ENCODE results near the gene UBXN1. TPM values are rescaled to one million over a fixed set of nuclear protein-coding genes. Genes with fewer than 3 reads are reported as not detected.

The UBXN1 gene
- polyA plus RNA-seq, 1 donor (not counting 4 experiments of a cell fraction or from before 2014, with no cell fraction given): 58.5 TPM

DNA sequence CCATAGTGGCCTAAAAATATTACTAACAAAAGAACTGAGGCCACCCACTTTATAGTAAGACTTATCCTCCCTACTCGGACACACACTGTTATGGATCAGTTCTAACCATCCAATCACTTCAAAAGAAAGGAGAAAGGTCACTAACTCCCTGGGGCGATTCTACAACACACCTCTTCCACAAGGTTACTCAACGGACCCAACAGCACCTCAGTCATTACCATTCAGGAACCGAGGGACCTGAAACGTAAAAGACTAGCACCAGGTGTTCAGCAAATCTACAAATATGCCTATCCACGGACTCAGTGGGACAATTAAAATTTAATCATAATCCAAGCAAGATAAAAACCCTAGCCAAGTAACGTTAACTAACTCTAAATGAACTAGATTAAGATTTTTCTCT is 46.8 kb upstream of the UBXN1 start:
- H3K4me3 ChIP-seq (ENCODE audit: control insufficient read depth in 2 of 3, extremely low read depth in 1 of 3, insufficient read depth in 2 of 3, low read depth in 1 of 3, low read length in 3 of 3): peak overlapping the region; percentile 69 to 99 (median 80)
- no peaks in the 10 kb centered on the region for H3K9me1 ChIP-seq (ENCODE audit: control insufficient read depth, extremely low read depth, insufficient read depth, low read length)
- peak overlapping the region; percentile 98 for H3K4me2 ChIP-seq (ENCODE audit: control insufficient read depth, extremely low read depth, insufficient read depth, low read depth, low read length)
- H2AFZ ChIP-seq (ENCODE audit: control insufficient read depth, low read length): no peak overlapping the region
- H3K27me3 ChIP-seq (ENCODE audit: control insufficient read depth, extremely low read depth, insufficient read depth, low read length): no peaks in the 10 kb centered on the region
- dilution Hi-C loops (cut with MboI; ENCODE audit: extremely low pct_ligation_motif_present, low sequenced_read_pairs): no loop called here
- peak overlapping the region; percentile 87 for H3K27ac ChIP-seq (ENCODE audit: control insufficient read depth, insufficient read depth, low read length)
- H3K36me3 ChIP-seq (ENCODE audit: control insufficient read depth in 2 of 2, extremely low read depth in 1 of 2, insufficient read depth in 2 of 2, low read length in 2 of 2): peaks cover 21 to 30% of the 10 kb centered on the region in 2 experiments
- H3K79me2 ChIP-seq (ENCODE audit: control insufficient read depth, insufficient read depth, low read length): peaks cover 76% of the 10 kb centered on the region
- H4K20me1 ChIP-seq (ENCODE audit: control insufficient read depth, extremely low read depth, insufficient read depth, low read length): peaks cover 4% of the 10 kb centered on the region
- DNase-seq (ENCODE audit: low read depth, low spot score) (no peak), FAIRE-seq (no peak)
- TF ChIP-seq EZH2 (IDR thresholded peaks at IDR 0.05; ENCODE audit: low read length): no peak
- TF ChIP-seq, protein P1, sequence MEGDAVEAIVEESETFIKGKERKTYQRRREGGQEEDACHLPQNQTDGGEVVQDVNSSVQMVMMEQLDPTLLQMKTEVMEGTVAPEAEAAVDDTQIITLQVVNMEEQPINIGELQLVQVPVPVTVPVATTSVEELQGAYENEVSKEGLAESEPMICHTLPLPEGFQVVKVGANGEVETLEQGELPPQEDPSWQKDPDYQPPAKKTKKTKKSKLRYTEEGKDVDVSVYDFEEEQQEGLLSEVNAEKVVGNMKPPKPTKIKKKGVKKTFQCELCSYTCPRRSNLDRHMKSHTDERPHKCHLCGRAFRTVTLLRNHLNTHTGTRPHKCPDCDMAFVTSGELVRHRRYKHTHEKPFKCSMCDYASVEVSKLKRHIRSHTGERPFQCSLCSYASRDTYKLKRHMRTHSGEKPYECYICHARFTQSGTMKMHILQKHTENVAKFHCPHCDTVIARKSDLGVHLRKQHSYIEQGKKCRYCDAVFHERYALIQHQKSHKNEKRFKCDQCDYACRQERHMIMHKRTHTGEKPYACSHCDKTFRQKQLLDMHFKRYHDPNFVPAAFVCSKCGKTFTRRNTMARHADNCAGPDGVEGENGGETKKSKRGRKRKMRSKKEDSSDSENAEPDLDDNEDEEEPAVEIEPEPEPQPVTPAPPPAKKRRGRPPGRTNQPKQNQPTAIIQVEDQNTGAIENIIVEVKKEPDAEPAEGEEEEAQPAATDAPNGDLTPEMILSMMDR (optimal IDR thresholded peaks at IDR 0.05 in 1 of 3, IDR thresholded peaks at IDR 0.05 in 1 of 3, conservative IDR thresholded peaks at IDR 0.05 in 1 of 3; ENCODE audit: extremely low read depth in 1 of 3, insufficient read depth in 2 of 3, low read length in 3 of 3): no peak
- H3K9ac ChIP-seq (ENCODE audit: control insufficient read depth, extremely low read depth, insufficient read depth, low read length): peak overlapping the region; percentile 94
- no peaks in the 10 kb centered on the region for H3K9me3 ChIP-seq (ENCODE audit: control insufficient read depth, low read depth, low read length)
- H3K4me1 ChIP-seq (ENCODE audit: control insufficient read depth, extremely low read depth, insufficient read depth, low read length): peaks cover 22% of the 10 kb centered on the region

DNA sequence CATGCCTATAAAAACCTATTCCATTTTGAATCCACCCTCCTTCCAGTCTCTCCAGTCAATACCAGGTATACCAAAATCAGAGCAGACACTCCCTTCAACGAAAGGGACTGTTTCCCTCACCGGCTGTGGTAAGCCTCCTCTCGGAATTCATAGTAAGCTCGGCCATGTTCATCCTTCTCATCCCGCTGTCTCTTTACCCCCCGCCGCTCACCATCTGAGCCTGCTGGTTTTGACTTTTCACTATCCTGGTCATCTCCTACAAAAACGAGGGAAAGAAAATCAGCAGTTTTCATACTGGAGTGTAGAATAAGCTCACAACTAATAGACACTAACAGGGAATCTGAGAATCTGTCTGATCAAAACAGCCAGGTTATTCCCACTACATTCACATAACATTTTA is 45.3 kb upstream of the UBXN1 start:
- H3K36me3 ChIP-seq (ENCODE audit: control insufficient read depth in 2 of 2, extremely low read depth in 1 of 2, insufficient read depth in 2 of 2, low read length in 2 of 2): peaks cover 28 to 34% of the 10 kb centered on the region in 2 experiments
- no peaks in the 10 kb centered on the region for H3K9me1 ChIP-seq (ENCODE audit: control insufficient read depth, extremely low read depth, insufficient read depth, low read length)
- H3K4me1 ChIP-seq (ENCODE audit: control insufficient read depth, extremely low read depth, insufficient read depth, low read length): peaks cover 12% of the 10 kb centered on the region
- dilution Hi-C loops (cut with MboI; ENCODE audit: extremely low pct_ligation_motif_present, low sequenced_read_pairs): no loop called here
- FAIRE-seq: no peak
- H3K4me3 ChIP-seq (ENCODE audit: control insufficient read depth in 2 of 3, extremely low read depth in 1 of 3, insufficient read depth in 2 of 3, low read depth in 1 of 3, low read length in 3 of 3): peak overlapping the region in 2 of 3 experiments; percentile 80 to 99
- no peak overlapping the region for H3K27ac ChIP-seq (ENCODE audit: control insufficient read depth, insufficient read depth, low read length)
- peaks cover 69% of the 10 kb centered on the region for H3K79me2 ChIP-seq (ENCODE audit: control insufficient read depth, insufficient read depth, low read length)
- H3K4me2 ChIP-seq (ENCODE audit: control insufficient read depth, extremely low read depth, insufficient read depth, low read depth, low read length): peak overlapping the region; percentile 98
- DNase-seq (ENCODE audit: low read depth, low spot score): no peak
- H2AFZ ChIP-seq (ENCODE audit: control insufficient read depth, low read length): no peak overlapping the region
- H3K9me3 ChIP-seq (ENCODE audit: control insufficient read depth, low read depth, low read length): no peaks in the 10 kb centered on the region
- peaks cover 4% of the 10 kb centered on the region for H4K20me1 ChIP-seq (ENCODE audit: control insufficient read depth, extremely low read depth, insufficient read depth, low read length)
- H3K27me3 ChIP-seq (ENCODE audit: control insufficient read depth, extremely low read depth, insufficient read depth, low read length): no peaks in the 10 kb centered on the region
- no peak for TF ChIP-seq EZH2 (IDR thresholded peaks at IDR 0.05; ENCODE audit: low read length)
- TF ChIP-seq, protein P1 (optimal IDR thresholded peaks at IDR 0.05 in 1 of 3, IDR thresholded peaks at IDR 0.05 in 1 of 3, conservative IDR thresholded peaks at IDR 0.05 in 1 of 3; ENCODE audit: extremely low read depth in 1 of 3, insufficient read depth in 2 of 3, low read length in 3 of 3): no peak
- H3K9ac ChIP-seq (ENCODE audit: control insufficient read depth, extremely low read depth, insufficient read depth, low read length): peak overlapping the region; percentile 94

Measured in keratinocyte (primary cell).